ENCODE data around the gene ZFP36L2.

Gene ZFP36L2

DNA sequence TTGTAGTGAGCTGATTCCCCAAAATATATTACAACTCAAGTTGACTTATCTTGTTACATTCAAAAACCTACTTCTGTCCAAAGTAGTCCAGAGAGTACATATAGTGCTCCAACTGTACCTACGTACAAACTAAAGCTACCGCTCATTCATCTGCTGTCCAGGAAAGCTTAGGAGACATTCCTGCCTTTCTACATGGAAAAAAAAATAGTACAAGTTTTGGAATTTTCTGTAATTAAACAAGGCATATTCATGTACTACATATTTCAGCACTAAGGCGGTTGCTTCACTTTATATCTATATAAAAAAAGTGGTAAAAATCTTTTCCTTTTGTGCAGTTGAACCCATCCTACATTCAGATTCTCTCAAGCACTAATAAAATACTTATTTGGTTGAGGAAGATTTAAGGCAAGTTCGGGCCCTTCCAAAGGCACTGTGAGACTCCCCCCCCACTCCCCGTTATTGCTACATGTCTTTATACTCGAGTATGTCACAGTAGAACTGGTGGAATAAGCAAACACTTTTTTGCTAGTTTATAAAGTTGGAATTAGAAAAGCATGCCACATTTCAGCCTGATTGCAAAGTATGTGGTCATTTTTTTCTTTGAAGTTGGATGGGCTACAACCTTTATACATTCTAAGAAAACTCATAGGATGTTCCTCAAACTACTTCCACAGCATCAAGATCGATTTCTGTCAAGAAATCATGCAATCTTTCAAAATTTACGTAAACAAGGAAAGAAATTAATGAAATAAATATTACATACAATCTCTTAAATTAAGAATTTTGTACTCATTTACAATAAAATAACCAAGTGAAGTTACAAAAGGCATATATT is 3.7 kb downstream of the ZFP36L2 start:
- DNase-seq = no peak

DNA sequence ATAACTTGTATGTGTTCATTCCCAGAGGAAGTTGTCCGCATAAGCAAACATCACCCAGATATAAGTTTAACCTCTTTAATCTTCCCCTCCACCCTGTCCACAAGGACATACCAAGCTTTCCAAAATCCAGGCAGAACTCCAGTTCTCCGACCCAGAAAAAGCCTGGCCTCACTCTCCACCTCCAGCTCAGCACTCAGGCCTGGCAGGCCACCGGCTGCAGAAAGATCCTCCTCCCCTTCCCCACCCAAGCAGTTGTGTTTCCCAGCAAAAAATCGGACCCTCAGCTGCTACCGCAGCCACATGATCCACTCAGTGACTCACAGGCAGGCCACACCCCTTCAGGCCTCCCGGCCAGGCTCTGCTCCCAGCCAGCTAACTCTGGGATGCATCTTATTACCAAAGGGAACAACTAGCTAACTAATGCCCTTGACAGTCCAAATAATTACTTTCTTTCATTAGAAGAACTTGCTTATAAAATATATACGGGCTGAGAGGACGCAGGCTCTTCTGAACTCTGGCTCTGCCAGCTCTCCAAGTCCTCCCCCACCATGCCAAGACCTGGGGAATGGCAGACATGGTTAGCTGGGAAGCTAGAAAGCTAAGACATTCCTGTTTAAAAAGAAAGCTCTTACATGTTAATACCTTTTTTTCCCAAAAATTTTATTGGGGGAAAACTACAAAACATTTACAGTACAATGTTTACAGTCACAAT is 4.5 kb downstream of the ZFP36L2 start:
- DNase-seq = no peak

DNA sequence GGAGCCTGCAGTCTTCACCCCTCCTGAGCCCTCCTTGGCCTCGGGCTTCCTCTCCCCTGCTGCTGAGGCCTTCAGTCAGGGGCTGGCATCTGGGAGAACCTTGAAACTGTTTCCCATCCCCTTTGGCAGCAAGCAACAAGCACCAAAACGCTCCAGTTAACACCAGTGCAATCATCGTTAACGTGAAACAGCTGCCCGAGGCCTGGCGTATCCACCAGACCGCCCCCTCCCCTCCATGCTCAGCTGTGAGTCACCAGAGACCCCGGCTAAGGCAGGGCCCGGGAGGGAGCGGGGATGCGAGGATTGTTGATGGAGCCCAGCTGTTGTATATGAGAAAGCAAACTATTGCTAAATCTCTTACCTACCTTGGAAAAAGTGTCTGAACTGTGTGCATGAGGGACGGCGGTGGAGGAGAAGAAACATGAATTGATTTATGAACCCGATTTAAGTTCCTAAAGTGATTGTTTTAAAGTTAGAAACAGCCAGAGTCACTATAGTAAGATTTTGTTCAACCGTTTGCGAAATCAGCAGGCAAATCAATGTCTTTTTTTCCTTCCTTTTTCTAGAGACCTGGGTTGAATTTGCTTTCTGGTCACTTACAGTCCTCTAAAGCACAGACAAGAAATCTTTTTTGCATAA is 5.2 kb downstream of the ZFP36L2 start:
- DNase-seq = no peak

DNA sequence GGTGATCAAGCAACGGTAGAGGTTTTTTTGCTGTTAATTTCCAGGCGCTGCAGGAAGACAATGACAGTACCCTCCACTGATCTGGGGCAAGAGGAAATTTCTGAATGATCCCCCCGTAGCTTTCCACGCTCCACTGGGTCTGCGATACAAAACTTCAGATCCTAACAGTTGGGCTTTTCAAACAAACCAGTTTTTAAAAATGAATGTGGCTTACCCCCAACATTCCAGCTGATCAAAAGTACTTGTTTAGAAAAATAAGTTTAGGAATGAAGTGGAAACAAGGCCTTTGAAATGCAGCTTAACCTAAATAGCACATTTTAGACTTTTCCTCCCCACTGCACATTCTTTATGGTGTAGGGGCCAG is 5.7 kb downstream of the ZFP36L2 start:
- no peak for DNase-seq

DNA sequence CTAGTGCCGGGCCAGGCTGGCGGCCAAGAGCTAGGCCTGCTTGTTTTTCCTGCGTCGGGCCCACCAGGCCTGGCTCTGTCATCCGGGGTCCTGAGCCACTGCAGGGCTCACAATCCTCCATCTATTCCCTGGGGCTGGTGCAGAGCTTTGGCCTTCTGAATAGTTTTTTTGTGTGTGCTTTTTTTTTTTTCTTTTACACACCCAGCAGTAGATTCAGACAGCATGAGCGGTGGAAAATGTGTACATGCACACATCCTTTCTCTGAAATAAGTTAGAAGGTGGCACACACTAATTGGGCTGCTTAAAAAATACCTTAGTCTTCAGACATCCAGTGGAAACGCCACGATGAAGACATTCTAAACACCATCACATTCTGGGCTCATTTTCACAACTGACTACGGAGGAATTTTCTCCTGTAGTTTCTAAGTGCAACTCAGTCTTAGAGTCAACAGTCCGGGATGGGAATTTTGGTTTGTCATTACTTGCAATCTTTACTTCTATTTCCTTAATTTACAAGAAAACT is 6.1 kb downstream of the ZFP36L2 start:
- DNase-seq = no peak

DNA sequence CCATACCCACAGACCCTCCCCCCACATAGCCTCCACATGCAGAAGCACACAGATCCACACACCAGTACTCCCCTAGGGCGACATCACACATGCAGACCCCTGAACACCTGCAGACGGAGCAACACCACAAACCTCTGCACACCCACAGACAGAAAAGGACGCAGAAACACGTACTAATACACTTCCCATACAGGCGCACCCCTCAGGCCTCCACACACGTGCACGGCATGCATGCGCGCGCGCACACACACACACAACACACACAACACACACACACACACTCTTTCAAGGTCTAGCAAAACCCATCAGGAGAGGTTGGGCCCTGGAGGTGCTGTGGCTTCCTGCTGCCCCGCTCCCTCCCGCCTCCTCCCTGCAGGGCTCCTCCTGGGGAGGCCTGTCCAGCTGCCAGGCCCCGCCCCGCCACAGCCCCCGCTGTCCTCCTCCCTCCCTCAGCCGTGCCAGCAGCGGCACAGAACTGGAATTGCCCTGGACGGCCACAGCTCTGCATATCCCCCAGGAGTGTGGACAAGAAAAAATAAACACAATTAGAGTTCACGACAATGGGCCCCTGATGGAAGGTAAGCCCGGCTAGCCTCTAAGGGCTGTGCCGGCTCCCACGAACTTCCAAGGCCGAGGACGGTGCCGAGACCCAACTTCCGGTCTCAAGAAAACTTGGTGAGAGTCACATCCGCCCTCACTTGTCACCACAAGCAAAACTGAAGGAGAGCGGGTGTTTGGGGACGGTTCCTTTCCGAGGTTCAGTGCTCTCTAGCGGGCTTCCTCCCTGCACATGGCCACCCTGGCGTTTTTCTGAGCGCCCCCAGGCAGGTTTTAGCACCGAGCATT is 6.8 kb downstream of the ZFP36L2 start:
- no peak for DNase-seq

DNA sequence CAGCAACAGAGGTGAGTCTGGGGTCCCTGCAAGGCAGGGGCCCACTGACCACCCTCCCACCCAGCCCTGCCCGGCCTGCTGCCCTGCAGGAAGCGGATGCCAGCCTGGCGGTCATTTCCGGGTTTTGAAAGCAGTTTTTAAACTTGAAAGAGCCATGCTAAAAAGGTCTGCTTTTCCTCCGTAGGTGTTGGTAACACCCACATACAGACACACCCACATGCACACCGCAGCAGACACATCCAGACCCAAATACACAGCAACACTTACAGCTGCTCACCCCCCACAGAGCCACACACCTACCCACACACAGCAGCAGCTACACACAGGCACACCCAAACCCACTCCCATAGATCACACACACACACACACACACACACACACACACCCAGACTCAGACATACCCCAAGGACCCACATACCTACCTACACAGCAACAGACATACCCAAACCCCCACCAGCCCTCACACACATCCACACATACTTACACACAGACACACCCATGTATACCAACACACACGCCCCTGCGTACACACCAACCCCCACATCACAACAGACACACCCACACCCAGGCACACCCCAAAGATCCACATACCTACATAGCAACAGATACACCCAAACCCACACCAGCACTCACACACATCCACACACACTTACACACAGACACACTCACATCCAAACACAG is 7.6 kb downstream of the ZFP36L2 start:
- DNase-seq = no peak

DNA sequence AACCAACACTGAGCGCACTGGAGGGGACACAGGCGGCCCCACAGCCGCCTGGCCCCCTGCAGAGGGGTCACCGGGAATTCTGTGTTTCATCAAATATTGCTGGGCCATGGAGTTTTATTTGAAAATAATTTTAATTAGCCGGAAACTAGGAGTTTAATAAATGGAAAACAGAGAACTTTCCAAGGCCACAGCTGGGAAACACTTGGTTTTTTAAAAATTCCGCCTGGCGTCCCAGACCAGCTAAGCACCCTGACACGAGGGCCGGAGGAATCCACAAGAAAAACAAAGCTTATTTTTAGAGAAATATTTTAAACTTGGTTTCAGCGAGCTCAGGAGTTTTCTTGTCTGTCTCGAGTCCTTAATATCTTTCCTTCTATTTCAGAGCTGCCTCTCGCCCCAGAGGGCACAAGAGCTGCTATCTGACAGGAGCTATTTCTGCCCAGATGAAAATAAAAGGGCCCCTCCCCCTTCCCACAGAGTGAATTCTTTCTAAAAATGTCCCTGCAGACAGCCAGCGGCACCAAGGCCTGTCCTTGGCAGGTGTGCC is 8.2 kb downstream of the ZFP36L2 start:
- no peak for DNase-seq

DNA sequence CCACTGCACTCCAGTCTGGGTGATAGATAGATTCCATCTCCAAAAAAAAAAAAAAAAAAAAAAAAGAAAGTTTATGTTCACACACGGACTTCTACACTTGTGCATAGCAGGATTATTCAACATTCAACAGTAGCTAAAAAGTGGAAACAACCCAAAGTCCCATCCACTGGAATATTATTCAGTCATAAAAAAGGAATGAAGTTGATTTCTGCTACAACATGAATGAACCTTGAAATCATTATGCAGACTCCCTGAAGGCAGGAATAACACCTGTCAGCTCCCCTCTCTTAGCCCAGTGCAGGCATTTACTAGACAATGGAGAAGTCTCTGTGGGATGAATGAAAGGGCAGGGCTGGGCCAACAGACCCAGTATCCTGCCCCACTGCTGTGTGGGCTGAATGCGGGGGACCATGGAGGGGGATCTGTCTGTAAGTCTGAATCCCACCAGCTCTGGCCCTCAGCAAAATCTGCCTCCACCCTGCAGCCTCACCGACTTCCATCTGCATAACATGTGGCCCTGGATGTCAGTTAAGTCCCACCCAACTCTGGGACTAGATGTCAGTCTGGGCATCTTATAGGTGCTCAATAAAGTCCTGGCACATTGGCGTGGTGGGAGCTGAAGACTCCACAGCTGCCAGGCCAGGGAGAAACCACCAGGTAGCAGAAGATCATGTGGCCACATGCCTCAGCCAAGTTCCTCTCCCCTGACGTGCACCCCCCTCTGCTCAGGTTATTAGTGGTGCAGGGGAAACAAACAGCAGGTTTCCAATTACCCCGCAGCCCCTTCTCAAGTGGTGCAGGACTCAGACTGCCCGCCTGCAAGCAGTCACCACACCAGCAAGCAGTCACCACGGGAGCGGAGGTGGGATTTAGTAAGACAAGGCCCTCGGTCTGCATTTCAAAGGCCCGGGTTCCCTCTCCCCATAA is 8.9 kb downstream of the ZFP36L2 start:
- DNase-seq = no peak

DNA sequence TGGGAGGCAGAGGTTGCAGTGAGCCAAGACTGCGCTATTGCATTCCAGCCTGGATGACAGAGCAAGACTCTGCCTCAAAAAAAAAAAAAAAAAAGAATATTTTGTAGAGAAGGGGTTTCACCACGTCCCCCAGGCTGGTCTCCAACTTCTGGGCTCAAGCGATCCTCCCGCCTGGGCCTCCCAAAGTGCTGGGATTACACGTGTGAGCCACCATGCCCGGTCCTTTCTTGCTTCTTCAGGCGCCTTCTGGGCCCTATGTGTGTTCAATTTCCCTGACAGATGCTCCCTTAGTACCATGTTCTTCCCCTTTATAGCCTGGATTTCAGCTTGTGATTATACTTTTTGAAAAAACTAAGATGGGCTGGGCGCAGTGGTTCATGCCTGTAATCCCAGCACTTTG is 9.8 kb downstream of the ZFP36L2 start:
- no peak for DNase-seq

DNA sequence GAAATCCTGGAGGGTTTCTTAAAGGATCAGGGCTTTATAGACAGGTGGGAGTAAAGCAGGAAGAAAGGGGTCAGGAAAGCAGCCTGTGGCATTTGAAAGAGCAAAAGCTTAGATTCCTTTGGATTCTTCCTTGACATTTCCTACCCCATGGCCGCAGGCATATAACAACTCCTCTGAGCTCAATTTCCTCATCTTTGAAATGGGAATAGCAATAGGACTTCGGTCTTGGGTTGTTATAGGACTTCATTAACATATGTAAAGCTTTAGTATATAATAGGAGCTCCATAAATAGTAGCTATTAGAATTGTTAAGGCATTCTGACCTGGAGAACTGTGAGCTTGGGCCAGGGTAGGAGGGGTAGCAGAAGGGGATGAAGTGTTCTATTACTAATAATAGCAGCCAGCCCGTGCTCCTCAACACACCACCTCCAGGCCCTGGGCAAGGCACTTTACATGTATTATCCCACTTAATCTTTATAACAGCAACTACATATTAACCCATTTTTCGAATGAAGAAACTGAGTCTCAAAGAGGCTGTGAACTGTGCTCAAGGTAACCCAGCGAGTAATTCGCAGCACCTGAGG is 10.6 kb downstream of the ZFP36L2 start:
- DNase-seq = no peak

DNA sequence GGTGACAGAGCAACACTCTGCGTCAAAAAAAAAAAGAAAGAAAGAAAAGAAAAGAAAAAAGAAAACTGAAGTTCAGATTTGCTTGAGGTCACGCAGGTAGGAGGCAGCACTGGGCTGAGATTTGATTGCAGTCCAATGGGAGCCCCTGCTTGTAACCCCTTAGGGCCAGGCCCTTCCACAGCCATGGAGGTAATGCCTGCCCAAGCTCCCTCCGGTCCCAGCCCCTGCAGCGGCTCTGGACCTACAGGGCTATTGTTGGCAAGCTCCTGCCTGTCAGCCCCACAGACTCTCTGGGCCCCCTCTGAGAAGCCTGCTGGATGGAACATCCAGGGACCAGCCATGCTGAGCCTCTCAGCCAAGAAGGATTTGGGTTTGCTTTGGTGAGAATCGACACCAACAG is 12.2 kb downstream of the ZFP36L2 start:
- DNase-seq = no peak

DNA sequence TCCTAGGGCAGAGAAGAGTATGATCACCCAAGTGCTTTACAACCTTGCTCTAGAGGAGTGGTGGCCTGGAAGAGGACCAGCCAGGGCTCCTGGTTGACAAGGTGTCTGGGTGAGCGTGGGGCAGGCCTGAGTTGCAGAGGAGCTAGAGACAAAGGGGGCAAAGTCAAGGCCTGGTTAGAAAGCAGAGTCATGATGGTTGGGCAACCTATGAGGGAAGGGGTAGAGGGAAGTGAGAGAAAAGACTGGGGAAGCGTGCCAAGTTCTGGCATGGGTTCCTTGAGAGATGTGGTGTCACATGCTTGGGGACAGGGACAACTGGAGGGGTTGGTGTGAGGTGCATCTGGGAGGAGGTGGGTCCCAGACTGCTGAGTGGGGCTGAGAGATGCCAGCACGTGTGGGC is 13.5 kb downstream of the ZFP36L2 start:
- no peak for DNase-seq

DNA sequence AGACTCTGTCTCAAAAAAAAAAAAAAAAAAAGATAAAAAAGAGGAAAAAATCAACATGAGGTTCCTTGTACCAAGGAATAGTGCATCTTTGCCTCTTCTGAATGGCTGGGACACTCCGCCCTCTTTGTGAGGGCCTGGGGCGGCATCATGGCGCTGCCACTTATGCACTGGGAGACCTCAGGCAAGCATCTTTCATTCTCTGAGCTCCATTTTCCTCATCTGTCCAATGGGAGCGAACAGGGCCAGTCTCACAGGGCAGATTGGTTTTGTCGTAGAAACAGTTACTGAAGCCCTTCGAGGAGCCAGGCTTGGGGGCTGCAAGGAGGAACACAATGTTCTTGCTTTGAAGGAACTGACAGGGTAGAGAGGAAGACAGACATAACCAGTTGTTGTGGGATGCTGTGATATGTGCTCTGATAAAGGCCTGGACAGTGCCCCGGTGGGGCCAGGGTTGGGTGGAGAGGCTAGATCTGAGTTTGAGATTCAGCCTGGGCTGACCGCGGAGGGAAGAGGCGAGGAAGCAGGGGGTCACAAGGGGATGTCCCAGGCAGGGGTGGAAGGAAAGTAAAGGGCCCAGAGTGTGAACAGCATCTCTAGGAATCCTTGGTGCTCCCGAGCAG is 14.1 kb downstream of the ZFP36L2 start:
- DNase-seq = no peak

DNA sequence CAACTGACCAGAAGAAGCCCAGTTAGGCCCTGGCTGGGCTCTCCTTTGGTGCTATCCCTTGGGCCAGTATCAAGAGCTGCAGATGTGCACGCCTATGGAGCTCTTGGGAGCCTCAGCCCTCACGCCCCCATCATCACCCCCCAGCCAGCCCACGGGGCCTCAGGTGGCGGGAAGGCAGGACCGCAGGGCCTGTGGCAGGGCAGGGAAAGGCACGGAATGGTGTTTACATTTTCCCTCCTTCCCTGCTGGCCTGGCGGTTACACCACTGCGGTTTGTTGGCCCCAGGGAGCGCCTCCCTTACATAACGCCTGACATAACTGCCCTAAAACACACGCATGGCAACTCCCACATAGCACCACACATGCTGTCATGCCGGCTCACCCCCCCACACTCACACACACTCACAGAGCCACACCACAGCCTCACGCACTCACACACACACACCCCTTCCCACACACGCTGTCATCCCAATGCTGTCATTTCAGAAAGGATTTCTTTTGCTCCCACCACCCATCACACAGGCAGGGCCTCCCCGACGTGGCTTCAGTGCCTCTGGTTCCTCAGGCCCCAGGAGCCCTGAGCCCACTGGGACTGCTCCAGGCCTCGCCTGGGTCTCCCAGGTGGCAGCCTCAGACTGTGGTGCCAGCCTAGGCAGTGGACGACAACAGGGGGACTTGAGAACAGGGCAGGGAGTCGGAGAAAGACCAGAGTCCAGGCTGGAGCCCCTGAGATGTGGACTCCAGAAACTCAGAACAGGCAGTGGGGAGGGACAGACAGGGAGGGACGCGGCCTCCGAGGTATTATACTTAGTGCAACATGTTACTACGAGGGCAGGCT is 15.7 kb downstream of the ZFP36L2 start:
- no peak for DNase-seq

DNA sequence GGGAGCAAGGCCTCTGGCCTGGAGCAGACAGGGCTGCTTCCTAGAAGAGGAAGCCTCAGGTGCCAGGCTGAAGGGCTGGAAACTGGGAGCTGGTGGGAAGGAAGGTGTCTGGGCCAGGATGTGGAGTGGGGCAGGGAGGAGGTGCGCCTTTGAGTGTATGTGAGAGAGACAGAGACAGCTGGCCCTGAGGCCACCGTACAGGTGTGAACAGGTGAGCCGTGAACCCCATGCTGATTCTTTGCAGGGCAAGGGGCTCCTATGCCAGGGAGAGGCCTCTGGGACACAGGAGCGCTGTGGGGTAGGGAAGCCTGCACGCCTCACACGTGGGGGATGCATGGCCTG is 16.3 kb downstream of the ZFP36L2 start:
- DNase-seq = no peak

DNA sequence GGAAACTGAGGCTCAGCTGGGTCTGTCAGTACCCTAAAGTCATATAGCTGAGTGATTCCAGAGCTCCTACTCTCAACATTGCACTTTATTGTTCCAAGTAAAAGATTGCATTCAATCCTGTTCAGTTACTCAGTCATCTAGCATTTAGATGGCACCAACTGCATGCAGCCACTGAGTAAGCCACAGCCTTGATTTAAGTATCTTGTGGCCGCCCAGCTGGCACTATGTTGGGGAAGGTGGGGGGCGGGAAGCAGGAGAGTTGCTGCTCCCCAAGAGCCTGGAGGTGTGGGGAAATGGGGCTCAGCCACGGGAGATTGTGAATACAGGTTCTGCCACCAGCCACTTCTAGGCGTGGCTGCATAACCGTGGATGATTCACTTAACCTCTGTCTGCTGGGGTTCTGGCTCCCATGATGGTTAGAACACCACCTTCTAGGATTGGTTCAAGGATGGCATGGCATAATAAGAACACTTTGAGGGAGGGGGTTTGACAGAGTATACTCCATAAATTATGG is 17.1 kb downstream of the ZFP36L2 start:
- DNase-seq = no peak

DNA sequence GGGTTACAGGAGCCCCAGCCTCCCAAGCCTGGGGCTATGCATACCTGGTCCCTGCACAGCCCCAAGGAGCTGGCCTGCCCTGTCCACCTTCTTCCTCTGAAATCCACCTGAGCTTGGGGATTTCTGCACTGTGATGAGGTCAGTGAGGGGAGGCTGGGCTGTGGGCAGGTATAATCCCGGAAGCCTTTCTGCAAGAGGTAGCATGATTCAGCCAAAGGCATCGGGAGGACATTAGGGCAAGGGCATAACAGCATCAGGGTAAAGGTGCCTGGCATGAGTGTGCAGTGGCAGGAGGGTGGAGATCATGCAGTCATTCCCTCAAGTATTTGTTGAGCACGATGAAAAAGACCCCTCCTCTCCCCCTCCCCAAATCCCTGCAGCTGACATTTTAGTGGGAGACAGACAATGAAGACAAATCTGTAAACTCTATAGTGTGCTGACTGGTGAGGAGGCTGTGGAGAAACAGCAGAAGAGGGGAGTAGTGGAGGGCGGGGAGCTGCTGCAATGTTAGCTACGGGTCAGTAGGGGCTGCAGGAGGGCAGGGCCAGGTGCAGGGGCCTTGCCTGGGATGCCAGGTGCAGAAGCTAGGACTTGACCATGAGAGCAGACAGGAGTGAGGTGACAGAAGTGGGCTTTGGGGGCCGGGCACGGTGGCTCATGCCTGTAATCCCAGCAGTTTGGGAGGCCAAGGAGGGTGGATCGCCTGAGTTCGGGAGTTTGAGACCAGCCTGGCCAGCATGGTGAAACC is 18.7 kb downstream of the ZFP36L2 start:
- DNase-seq = no peak
